K562 (cell line): ENCODE data around the gene PROKR1. TPM values are rescaled to one million over a fixed set of nuclear protein-coding genes. Genes with fewer than 3 reads are reported as not detected.

Experiments
- ATAC-seq: fragments of 200-7000 bp; cut with Tn5 transposase; 3 replicates; pipeline ENCODE4 v1.9.1; 2020; ENCODE audit warnings: moderate library complexity
- BruUV-seq: library from RNA; stranded (reverse); fragments of 400-500 nt; replicated peaks from 2 replicates; lab custom pipeline; 2021; lab: Mats Ljungman, UMichigan
- CTCF ChIA-PET: fragments of 300-600 bp; formaldehyde crosslinking; extraction: SDS; loops from one replicate; lab custom pipeline; 2021; ENCODE audit warnings: low intra/inter-chr PET ratio; lab: Yijun Ruan, JAX
- POLR2A ChIA-PET: fragments of 300-600, 350-650 bp; sonication (Branson Sonifier 250); formaldehyde crosslinking; extraction: SDS; loops from one replicate; lab custom pipeline; 2021; ENCODE audit warnings: antibody characterized with exemption, inconsistent platforms; lab: Yijun Ruan, JAX
- DNase-seq, 4 experiments: peaks; one replicate each; pipeline versions ENCODE4 v3.0.0 to v3.0.0-alpha.2; 2011 to 2018; ENCODE audit warnings: low spot score in 3 of 4, mixed read lengths in 3 of 4; ENCODE audit errors: extremely low read depth in 1 of 4
- FAIRE-seq: peaks from 2 replicates; lab custom pipeline; 2011; peaks lifted over from hg19 to GRCh38; lab: Jason Lieb, UNC
- H2AFZ ChIP-seq: 2 replicates; pipeline ENCODE4 v1.6.0; 2011; ENCODE audit warnings: low read depth, low read length, control low read depth, inconsistent platforms
- H3K27ac ChIP-seq: fragments of 200-600 bp; 3 replicates; pipeline ENCODE4 v1.8.0; 2011; ENCODE audit warnings: low read depth, mild to moderate bottlenecking, control low read depth, inconsistent platforms, low read length, moderate library complexity, mixed read lengths; ENCODE audit errors: extremely low read depth
- H3K27me3 ChIP-seq, 2 experiments: fragments of 300-600 bp in 1 of 2; 2 replicates in 1 of 2; 3 replicates in 1 of 2; pipeline versions ENCODE4 v1.6.0 to v1.8.0; 2011; ENCODE audit warnings: inconsistent platforms in 2 of 2, low read length in 2 of 2, mild to moderate bottlenecking in 1 of 2, mixed read lengths in 1 of 2, moderate library complexity in 1 of 2; ENCODE audit not compliant: control insufficient read depth in 2 of 2, insufficient read depth in 2 of 2
- H3K36me3 ChIP-seq: fragments of 300-600 bp; 3 replicates; pipeline ENCODE4 v1.8.0; 2011; ENCODE audit warnings: mild to moderate bottlenecking, low read length, inconsistent platforms; ENCODE audit not compliant: control insufficient read depth, insufficient read depth
- H3K4me1 ChIP-seq, 2 experiments: fragments of 200-600 bp in 1 of 2; replicated peaks in 1 of 2; 2 replicates in 1 of 2; 3 replicates in 1 of 2; pipeline versions ENCODE4 v1.5.1 to v1.8.0; 2011; ENCODE audit warnings: inconsistent platforms in 2 of 2, low read length in 2 of 2, mild to moderate bottlenecking in 1 of 2, mixed read lengths in 1 of 2, moderate library complexity in 1 of 2; ENCODE audit not compliant: control insufficient read depth in 2 of 2, insufficient read depth in 2 of 2
- H3K4me2 ChIP-seq: 2 replicates; pipeline ENCODE4 v1.6.1; 2011; ENCODE audit warnings: low read length, control low read depth, inconsistent platforms, mixed read lengths; ENCODE audit not compliant: insufficient read depth
- H3K4me3 ChIP-seq: fragments of 200-600 bp; sonication (generic), shearing (Covaris generic); 2 replicates; pipeline ENCODE4 v1.5.1; 2016; ENCODE audit warnings: control low read depth, inconsistent platforms
- H3K79me2 ChIP-seq: fragments of 200-600 bp; 3 replicates; pipeline ENCODE4 v1.8.0; 2011; ENCODE audit warnings: low read length, inconsistent platforms; ENCODE audit not compliant: control insufficient read depth, insufficient read depth
- H3K9ac ChIP-seq, 2 experiments: 2 replicates each; pipeline versions ENCODE4 v1.6.0 to v1.6.1; 2011; ENCODE audit warnings: low read depth in 2 of 2, low read length in 2 of 2, control low read depth in 1 of 2, inconsistent platforms in 1 of 2, mild to moderate bottlenecking in 1 of 2, mixed read lengths in 1 of 2; ENCODE audit not compliant: insufficient read depth in 1 of 2
- H3K9me1 ChIP-seq: one replicate; pipeline ENCODE4 v1.6.0; 2011; ENCODE audit warnings: inconsistent platforms, mild to moderate bottlenecking, low read length, moderate library complexity; ENCODE audit not compliant: control insufficient read depth, insufficient read depth
- H3K9me3 ChIP-seq: replicated peaks from 2 replicates; pipeline ENCODE4 v1.5.1; 2011; ENCODE audit warnings: low read depth, low read length, inconsistent platforms; ENCODE audit not compliant: control insufficient read depth, insufficient read depth
- H4K20me1 ChIP-seq: replicated peaks from 2 replicates; pipeline ENCODE4 v1.6.1; 2011; ENCODE audit warnings: low read length, inconsistent platforms, mixed read lengths; ENCODE audit not compliant: control insufficient read depth, insufficient read depth
- BRCA1 ChIP-seq, 2 experiments: fragments of 450-650 bp in 1 of 2; sonication (generic) in 1 of 2; formaldehyde crosslinking in 1 of 2; IDR thresholded peaks; 2 replicates each; pipeline versions ENCODE4 v1.5.0 to v1.6.1; 2017 to 2020; ENCODE audit warnings: mild to moderate bottlenecking in 1 of 2, missing genetic modification reagents in 1 of 2
- TAF1 ChIP-seq: IDR thresholded peaks from 2 replicates; pipeline ENCODE4 v1.6.1; 2011; ENCODE audit warnings: mild to moderate bottlenecking, low read length, moderate library complexity; ENCODE audit not compliant: insufficient read depth, control insufficient read depth, severe bottlenecking; ENCODE audit errors: extremely low read depth
- TAF9B ChIP-seq: fragments of 450-650 bp; IDR thresholded peaks from 2 replicates; pipeline ENCODE4 v1.6.1; 2018; ENCODE audit warnings: mild to moderate bottlenecking; ENCODE audit not compliant: partially characterized antibody
- ZFP1 ChIP-seq: fragments of 450-650 bp; formaldehyde crosslinking; IDR thresholded peaks from 2 replicates; pipeline ENCODE4 v1.4.0; 2020; ENCODE audit warnings: mild to moderate bottlenecking, mixed read lengths
- WGBS: fragments of 100-300 bp; shearing (Covaris generic); methylation state at CpG from one replicate; pipeline ENCODE4 v1.1.6; 2016; ENCODE audit warnings: low coverage, mixed read lengths; ENCODE audit not compliant: insufficient coverage; ENCODE audit errors: missing lambda C conversion rate; 5-methylcytosine and 5-hydroxymethylcytosine counted together
- in situ Hi-C: fragments of 300-500 bp; cut with MboI; formaldehyde crosslinking; loops from 4 replicates; pipeline ENCODE4 v1.15.0; 2018; ENCODE audit warnings: inconsistent platforms, mixed read lengths
- intact Hi-C: fragments of 100-400 bp; cut with micrococcal nuclease; formaldehyde crosslinking; loops from 2 replicates; pipeline ENCODE4 v1.14.2; 2022
- polyA plus RNA-seq, 8 experiments: library from polyadenylated mRNA; depleted of rRNA in 4 of 8; stranded (reverse) in 5 of 8; unstranded in 3 of 8; fragments of >200 nt; fragmentation: Nextera tagmentation in 2 of 8; fragmentation: Illumina TruSeq in 1 of 8; extraction: Ambion mirVana in 2 of 8; extraction: Trizol in 1 of 8; gene quantifications; 2 replicates each; pipeline versions ENCODE4 v1.2.1 to v1.2.3, GENCODE V29; 2011 to 2014; ENCODE audit warnings: inconsistent platforms in 1 of 8, missing spikeins in 1 of 8
- total RNA-seq, 7 experiments: library from RNA; depleted of rRNA in 6 of 7; stranded (reverse); fragments of >200 nt in 6 of 7; fragmentation: Illumina TruSeq in 2 of 7; extraction: Trizol in 2 of 7; gene quantifications; 2 replicates each; pipeline versions ENCODE4 v1.2.1 to v1.2.3, GENCODE V29; 2011 to 2021; ENCODE audit warnings: low replicate concordance in 1 of 7
- TF ChIP-seq, protein P1 (sequence below): fragments of 450-650 bp; formaldehyde crosslinking; IDR thresholded peaks from 2 replicates; pipeline ENCODE4 v1.4.0; 2020; ENCODE audit warnings: mild to moderate bottlenecking
- TF ChIP-seq, protein P2 (sequence below): sonication (generic); formaldehyde crosslinking; IDR thresholded peaks from 2 replicates; pipeline ENCODE4 v1.8.0; 2022; ENCODE audit warnings: mild to moderate bottlenecking, missing genetic modification reagents
- TF ChIP-seq, protein P3 (sequence below): IDR thresholded peaks from 2 replicates; pipeline ENCODE4 v1.6.1; 2011; ENCODE audit not compliant: insufficient read length; ENCODE audit errors: extremely low read depth
- TF ChIP-seq, protein P4 (sequence below): sonication (generic); formaldehyde crosslinking; IDR thresholded peaks from 2 replicates; pipeline ENCODE4 v1.8.0; 2023; ENCODE audit warnings: mild to moderate bottlenecking, missing genetic modification reagents

Gene PROKR1
- total and polyA plus RNA-seq, 9 of the 15 experiments (the other 6 are each of a cell fraction or from before 2014, with no cell fraction given), result 0.01 to 0.18 (median 0.09) TPM; not detected in 1

DNA sequence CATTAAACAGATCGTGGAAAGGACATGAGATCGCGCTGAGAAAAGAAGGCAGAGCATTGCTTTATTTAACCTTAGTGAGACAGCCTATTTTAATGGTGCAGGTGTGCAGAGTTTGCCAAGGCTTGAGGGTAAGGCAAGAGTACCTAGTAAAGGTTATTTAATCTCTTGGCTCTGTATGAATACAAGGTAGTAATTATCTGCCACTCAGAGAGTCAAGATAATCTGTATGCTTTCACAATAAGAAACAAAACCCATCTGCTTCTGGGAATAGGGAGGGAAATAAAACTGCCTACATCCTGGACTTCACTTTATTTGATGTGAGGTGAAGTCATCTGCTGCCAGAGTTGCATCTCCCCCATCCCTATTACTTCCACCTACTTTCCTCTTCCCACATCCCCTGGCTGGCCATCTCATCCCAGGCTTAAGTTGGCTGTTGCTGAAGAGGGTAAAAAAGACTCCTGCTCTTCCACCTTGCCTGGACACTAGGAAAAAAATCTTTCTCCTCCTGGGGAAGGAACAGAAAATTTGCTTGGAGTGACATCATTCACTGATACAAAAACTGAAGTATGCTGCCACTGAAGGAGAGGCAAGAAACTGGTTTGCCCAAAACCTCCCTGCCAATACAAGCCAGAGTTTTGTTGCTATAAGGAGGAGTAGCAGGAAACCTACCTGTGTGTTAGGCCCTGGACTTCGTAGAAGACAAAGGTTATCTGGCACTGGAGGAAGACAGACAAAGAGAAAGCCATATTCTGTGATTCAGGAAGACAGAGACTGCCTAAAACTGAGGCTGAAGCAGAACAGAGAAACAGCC, 55.4 kb downstream of the PROKR1 start:
- FAIRE-seq (no peak), ATAC-seq (no peak), DNase-seq (no peak)
- no peaks in the 10 kb centered on the region; the same call in 1 of the 2 replicates for H3K9me3 ChIP-seq
- in situ Hi-C loops (no loop called here), intact Hi-C loops (no loop called here)
- no TSS peak for BruUV-seq
- WGBS, result 42% methylated on average over 4 of the region's 4 CpGs
- TF ChIP-seq TAF9B, result no peak
- no peak for TF ChIP-seq BRCA1 (IDR thresholded peaks at IDR 0.05)
- no peak for TF ChIP-seq BRCA1 (CRISPR knock-in tag; IDR thresholded peaks at IDR 0.05)
- no peak for TF ChIP-seq ZFP1 (CRISPR knock-in tag)
- no peak for TF ChIP-seq TAF1
- TF ChIP-seq, protein P1, sequence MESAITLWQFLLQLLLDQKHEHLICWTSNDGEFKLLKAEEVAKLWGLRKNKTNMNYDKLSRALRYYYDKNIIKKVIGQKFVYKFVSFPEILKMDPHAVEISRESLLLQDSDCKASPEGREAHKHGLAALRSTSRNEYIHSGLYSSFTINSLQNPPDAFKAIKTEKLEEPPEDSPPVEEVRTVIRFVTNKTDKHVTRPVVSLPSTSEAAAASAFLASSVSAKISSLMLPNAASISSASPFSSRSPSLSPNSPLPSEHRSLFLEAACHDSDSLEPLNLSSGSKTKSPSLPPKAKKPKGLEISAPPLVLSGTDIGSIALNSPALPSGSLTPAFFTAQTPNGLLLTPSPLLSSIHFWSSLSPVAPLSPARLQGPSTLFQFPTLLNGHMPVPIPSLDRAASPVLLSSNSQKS (CRISPR knock-in tag), result no peak
- TF ChIP-seq, protein P2, sequence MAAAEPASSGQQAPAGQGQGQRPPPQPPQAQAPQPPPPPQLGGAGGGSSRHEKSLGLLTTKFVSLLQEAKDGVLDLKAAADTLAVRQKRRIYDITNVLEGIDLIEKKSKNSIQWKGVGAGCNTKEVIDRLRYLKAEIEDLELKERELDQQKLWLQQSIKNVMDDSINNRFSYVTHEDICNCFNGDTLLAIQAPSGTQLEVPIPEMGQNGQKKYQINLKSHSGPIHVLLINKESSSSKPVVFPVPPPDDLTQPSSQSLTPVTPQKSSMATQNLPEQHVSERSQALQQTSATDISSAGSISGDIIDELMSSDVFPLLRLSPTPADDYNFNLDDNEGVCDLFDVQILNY (CRISPR knock-in tag), result no peak
- TF ChIP-seq, protein P3, sequence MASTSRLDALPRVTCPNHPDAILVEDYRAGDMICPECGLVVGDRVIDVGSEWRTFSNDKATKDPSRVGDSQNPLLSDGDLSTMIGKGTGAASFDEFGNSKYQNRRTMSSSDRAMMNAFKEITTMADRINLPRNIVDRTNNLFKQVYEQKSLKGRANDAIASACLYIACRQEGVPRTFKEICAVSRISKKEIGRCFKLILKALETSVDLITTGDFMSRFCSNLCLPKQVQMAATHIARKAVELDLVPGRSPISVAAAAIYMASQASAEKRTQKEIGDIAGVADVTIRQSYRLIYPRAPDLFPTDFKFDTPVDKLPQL, result no peak
- TF ChIP-seq, protein P4, sequence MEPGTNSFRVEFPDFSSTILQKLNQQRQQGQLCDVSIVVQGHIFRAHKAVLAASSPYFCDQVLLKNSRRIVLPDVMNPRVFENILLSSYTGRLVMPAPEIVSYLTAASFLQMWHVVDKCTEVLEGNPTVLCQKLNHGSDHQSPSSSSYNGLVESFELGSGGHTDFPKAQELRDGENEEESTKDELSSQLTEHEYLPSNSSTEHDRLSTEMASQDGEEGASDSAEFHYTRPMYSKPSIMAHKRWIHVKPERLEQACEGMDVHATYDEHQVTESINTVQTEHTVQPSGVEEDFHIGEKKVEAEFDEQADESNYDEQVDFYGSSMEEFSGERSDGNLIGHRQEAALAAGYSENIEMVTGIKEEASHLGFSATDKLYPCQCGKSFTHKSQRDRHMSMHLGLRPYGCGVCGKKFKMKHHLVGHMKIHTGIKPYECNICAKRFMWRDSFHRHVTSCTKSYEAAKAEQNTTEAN (CRISPR knock-in tag), result no peak
- ChIA-PET POLR2A (no interaction called here), CTCF (no interaction called here)
- no peaks in the 10 kb centered on the region for H3K27me3 ChIP-seq
- H3K36me3 ChIP-seq, result no peaks in the 10 kb centered on the region
- no peak overlapping the region for H3K4me3 ChIP-seq
- no peaks in the 10 kb centered on the region for H3K9me1 ChIP-seq
- H2AFZ ChIP-seq, result no peak overlapping the region
- H3K79me2 ChIP-seq, result no peaks in the 10 kb centered on the region
- H4K20me1 ChIP-seq, result no peaks in the 10 kb centered on the region
- no peak overlapping the region for H3K27ac ChIP-seq
- H3K9ac ChIP-seq, result no peak overlapping the region
- H3K4me1 ChIP-seq, result no peaks in the 10 kb centered on the region
- H3K4me2 ChIP-seq, result no peak overlapping the region
